GM21825 (cell line): ENCODE data around the gene WDFY4.

ENCODE experiments used
- ATAC-seq: cut with Tn5 transposase; IDR thresholded peaks from one replicate; pipeline ENCODE4 v1.9.1; 2021; ENCODE audit warnings: mild to moderate bottlenecking, moderate library complexity; ENCODE audit not compliant: unreplicated experiment

WDFY4 gene

DNA sequence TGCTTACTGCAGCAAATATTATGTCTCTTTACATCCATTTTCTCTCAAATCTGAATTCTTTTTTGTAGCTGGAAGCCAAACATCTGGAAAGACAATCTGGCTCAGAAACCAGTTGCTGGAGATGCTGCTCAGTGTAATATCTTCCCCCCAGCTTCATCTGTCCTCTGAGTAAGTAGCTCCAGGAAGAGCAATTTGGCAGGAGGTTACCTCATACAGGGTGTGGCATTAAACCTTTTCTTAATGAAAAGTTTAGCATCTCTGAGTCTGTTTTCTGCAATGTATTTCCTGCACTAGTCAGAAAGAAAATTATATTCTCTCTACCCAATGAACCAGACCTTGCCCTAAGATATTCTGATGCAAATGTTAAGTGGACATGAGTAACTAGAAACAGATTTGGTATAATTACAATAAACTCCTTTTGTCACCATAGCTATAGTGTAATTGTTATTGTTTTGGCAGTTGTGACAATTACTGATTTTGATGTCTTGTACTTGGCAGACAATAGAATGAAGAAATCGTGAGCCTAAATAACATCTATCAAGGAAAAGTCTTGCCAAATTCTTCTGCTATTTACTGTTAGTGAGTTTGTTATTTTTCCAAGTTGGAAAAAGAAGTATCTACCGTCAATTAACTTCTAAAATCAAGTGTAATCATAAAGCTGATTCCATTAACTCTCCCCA, 123.3 kb downstream of the WDFY4 start:
- no peak for ATAC-seq

DNA sequence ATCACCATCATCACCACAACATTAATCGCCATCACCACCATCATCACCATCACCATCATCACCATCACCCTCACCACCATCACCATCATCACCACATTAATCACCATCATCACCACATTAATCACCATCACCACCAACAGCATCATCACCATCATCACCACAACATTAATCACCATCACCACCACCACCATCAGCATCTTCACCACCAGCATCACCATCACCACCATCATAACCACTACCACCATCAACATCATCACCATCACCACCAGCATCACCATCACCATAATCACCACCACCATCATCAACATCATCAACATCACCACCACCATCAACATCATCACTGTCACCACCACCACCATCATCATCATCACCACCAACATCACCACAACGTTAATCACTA, 124.6 kb downstream of the WDFY4 start:
- no peak for ATAC-seq

DNA sequence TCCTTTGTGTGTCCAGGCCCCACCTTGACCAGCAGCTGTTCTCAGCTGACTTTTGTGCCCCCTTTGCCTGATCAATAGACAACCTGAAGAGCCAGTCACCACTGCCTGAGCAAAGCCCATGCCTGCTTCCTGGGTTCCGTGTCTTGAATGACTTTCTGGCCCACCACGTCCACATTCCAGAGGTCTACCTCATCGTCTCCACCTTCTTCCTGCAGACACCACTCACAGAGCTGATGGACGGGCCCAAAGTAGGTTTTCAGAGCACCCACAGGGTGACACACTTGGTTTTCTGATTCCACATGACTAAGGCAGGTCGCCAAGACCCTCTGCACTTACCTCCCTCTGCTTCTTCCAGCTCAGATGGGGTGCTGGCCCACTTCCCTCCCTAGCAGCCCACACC, 126.8 kb downstream of the WDFY4 start:
- no peak for ATAC-seq

DNA sequence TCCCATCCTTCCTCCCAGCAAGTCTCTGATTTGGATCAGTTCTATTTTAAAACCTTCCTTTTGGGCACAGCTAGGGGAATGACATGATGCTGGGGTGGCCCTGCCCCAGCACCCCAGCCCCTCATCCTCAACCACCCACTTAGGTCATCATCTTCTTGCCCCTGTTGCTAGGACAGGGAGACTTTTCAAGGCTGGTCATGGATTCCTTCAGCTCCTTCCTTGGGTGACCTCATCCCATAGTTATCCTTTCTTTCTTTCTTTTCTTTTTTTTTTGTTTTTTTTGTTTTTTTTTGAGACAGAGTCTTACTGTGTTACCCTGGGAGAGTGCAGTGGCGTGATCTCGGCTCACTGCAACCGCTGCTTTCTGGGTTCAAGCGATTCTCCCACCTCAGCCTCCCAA, 127.2 kb downstream of the WDFY4 start:
- no peak for ATAC-seq

DNA sequence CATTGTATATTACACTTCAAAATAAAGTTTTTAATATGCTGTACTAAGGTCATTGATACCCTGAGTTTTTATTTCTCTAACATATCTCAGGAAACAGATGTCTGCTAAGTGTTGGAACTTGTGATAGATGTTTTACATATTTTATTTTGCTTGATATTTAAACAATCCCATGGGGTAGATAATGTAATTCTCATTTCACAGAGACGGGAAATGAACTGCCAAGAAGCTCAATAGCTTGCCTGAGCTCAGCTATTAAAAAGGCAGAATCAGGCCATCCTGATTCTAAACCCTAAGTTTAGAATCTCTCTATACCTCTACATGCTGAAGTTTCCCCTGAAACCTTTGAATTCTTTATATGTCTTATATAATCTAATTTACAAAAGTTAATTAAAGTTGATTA, 128.6 kb downstream of the WDFY4 start:
- ATAC-seq: no peak

DNA sequence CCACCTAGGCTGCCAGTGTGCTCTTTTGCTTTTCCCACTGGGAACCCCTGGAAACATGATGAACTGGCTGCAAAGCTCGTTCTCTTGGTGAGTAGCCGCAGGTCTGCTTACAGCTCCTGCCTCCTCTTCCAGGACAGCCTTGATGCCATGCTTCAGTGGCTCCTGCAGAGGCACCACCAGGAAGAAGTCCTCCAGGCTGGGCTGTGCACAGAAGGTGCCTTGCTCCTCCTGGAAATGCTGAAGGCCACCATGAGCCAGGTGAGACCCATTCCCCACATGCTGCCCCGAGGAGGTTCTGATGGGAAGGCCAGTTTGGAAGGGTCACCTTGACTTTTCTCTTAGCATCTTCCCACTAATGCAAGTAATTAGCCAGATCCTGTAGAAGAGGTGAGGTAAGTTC, 129.2 kb downstream of the WDFY4 start:
- ATAC-seq: no peak

DNA sequence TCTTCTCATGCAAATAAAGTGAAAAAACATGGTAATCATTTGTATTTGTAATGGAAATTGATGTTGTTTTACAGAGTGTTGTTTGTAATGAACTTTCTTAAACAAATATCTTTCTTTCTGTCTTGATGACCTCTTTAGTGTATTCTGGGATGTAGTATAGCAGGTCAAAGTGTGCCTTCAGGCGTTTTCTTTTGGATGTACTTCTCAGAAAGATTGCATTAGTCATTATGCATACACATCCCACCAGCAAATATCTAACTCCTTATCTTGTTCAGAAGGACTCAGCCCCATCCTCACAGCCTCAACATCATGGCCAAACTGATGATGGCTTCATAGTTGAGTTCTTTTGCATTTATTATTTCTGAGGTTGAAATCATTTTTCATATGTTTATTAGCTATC, 130.3 kb downstream of the WDFY4 start:
- ATAC-seq: no peak

DNA sequence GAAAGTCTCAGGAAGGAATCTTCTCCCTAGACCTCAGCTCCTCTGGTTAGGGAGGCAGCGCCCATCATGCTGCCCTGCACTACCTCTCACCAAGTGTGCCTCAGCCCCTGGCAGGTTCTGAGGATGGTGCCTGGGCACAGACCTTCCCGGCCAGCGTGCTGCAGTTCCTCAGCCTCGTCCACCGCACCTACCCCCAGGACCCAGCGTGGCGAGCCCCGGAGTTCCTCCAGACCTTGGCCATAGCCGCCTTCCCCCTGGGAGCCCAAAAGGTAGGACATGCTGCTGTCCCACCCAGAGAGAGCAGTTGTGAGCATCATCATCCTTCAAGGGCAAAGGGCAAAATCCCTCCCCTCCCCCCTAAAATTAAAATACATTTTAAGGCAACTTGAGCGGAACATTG, 132.5 kb downstream of the WDFY4 start:
- ATAC-seq: no peak

DNA sequence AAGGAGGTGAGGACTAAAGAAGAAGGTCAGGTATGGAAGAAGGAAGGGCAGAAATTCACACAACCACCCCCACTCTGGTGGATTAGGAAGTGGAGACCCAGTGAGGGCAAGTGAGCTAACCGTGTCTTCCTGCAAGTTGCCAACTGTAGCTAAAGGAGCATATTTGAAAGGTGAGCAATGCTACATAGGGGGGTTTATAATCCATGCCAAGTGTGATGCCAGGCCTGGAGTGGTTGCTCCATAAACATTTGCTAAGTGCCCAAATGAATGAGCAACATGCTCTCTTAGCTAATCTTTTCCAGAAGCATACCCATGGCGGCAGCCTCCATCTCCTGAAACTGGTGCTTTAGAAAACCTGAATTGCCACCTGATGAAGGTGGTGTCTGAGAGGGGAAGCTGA, 133.4 kb downstream of the WDFY4 start:
- no peak for ATAC-seq

DNA sequence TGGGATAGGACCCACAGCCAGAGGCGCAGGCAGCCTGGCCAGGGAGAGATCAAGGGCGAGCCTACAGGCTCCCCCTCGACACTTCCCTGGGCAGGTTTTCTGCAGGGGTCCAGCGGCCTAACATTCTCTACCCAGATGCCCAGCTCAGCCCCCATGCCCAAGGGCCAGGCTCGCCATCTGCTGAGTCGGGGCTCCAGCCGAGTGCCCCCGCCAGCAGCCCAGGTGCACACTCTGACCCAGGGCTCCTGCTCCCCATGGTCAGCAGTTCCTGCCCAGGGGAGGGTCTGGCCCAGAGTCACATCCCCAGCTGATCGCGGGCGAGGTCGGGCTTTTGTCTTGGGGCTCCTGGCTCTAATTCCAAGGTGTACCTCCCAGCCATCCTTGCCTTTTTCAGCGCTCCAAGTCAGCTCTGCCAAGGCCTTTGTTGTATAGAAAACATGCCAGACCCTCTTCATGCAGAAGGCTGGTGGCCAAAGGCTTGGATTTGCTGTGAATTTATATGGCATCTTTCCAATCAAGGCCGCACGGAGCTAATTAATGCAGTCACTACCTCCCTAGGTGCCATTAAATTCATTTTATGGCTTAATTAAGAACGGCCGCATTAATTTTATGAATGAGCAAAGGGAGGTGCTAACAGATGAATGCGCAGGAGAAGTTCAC, 134.3 kb downstream of the WDFY4 start:
- ATAC-seq: no peak

DNA sequence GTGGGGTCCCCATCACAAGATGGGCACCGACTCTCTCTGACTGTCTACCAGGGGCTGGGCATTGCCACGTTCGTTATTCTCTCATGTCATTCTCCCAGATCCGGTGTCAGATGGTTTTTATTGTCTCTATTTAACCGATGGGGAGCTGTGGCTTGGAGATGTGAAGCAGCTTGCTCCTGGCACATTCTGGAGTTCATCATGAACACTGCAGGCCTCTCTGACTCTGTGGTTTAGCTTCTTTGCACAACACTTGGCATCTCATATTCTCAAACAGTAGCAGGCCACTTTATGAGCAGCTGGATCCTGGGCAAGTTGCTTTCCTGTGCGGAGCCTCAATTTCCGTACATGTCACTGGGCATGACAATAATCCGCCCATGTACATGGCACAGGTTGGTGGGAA, 135.1 kb downstream of the WDFY4 start:
- no peak for ATAC-seq

DNA sequence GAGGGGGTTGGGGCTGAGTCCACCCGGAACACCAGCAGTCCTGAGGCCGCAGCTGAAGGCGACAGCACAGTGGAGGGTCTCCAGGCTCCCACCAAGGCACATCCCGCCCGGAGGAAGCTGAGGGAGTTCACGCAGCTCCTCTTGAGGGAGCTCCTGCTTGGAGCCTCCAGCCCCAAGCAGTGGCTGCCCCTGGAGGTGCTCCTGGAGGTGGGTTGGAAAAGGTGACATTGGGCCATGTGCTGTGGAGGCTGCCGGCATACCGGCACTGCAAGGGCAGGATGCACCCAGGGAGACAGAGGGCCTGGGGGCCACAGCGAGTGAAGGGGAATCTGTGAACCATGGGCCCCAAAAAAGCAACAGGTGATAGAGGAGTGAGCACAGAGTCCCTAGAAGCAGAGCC, 135.6 kb downstream of the WDFY4 start:
- ATAC-seq: no peak

DNA sequence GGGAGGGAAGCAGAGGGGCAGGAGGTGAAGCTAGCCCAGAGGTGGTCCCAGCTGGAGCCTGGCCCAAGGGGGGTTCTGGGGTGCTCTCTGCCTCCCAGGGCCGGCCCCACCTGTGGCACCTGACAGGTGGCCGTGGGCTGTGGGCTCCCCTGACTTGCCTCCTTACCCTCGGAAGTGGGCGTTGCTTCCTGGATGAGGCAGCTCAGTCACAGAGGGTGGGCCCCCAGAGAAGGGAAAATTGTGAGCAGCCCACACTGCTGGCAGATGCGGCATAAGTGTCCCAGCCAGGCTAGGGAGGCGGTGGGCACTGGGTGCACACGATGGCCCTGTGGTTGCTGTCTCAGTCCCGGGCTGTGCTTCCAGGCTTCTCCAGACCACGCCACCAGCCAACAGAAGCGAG, 136.0 kb downstream of the WDFY4 start:
- ATAC-seq: no peak

DNA sequence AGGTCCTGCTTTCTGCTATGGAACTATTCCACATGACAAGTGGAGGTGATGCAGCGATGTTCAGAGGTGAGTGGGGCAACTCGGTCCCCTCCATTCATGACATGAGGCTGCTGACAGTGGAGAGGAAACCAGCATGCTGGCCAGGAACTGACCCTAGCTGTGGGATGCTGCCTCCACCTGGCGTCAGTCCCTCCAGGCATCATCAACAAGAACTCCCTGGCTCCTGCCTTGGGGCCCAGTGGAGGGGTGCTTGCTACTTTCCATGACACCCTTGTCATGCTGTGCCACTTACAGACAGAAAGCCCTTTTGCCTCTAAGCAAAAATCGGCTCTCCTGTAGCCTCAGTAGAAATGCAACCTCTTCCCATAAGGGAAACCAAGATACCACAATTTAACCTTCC, 136.4 kb downstream of the WDFY4 start:
- no peak for ATAC-seq

DNA sequence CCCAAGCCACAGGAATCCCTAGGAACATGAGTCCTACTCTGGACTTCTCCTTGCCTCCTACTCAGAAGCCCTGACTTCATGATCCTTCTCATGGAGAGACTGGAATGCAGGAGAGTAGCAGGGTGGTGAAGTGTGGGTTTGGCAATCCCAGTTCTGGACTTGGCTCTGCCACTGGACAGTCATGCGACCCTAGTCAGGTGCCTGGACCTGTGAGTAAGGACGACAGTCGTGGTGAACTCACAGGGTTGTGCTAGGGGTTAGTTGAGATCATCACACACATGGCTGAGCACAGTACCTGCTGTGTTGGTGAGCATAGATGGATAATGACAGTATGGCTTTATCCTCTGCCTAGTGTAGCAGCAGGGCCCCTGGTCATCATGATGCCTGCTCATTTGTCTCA, 137.0 kb downstream of the WDFY4 start:
- ATAC-seq: no peak

DNA sequence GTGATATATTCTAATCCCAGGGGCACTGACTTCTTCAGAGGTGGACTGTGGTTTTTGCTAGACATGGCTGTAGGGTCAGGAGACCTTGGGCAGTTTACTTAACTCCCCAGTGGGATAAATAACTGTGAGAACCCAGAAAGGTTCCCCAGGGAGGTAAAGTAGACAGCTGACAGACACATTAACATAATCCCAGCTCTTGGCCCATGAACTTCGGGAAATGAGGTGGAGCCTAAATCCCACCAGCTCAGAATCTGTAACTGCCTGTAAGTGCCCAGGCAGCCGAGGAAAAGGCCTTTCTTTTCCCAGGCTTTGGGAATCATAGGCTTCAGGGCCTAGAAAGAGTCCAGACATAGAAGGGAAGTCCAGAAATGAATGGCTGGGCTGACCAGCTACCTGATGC, 149.0 kb downstream of the WDFY4 start:
- no peak for ATAC-seq

DNA sequence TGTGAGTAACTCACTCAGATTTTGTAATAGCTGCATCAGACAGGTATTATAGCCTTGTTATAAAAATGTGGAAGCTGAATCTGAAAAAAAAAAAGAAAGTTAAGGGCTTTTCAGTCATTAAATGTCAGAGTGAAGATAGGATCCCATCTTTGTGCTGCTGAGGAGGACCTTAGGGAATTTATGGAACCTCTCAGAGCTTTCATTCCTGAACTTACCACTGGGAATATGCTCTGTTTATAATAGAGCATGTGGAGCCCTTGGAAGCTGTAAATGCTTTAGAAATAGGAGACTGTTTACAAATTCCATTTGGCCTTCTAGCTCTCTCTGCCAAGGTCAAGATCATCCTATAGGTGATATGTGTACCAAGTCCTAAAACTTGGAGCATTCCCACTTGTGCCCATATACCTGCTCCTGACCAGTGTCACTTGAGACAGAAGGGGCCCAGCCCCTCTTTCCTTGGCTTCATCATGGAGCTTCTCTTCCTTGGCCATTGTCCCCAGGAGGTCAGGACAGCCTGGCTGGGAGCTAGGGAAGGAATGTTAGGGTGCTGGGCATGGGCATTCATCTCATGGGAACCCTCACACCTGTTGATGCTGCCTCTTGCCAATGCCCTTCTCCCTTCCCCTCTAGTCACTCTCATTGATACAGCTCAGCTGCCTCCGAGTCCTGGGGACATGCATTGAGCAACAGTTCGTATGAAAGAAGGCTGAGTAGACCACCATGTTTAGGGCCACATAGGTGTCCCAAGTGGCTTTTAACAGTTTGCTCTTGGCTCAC, 149.7 kb downstream of the WDFY4 start:
- no peak for ATAC-seq

DNA sequence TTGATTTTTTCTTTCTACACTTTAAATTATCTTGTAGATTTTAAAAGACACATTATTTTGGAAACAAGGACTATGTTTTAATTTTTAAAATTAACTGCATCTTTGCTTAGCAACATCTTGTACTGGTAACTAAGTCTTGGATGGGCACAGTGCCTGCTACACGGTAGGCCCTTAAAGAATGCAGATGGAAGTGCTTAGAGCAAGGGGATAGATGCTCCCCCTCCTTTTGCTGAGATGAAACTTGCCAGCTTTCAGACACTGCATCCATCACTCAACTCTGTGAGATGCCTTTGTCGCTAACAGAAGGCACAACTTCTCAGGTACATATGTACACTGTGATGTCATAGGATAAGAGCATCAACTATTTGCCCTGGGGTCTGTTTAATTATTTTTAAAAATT, 151.1 kb downstream of the WDFY4 start:
- ATAC-seq: no peak

DNA sequence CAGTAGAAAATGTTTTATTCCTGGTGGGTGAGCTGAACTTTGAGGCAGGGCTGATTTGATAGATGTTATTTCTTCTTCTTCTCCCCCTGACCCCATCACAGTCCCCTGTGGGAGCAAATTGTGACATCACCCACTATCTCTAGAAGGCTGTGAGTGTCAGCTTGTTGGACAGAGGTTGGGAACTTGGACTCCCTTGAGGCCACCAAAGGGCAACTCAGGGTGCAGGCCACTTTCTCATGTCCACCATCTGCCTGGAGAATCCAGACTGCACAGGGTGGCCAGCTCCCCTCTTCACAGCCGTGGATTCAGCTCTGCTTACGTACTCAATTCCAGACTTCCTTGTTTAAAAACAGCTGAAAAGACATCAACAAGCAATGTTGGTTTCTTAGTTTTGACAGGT, 151.9 kb downstream of the WDFY4 start:
- ATAC-seq: no peak

DNA sequence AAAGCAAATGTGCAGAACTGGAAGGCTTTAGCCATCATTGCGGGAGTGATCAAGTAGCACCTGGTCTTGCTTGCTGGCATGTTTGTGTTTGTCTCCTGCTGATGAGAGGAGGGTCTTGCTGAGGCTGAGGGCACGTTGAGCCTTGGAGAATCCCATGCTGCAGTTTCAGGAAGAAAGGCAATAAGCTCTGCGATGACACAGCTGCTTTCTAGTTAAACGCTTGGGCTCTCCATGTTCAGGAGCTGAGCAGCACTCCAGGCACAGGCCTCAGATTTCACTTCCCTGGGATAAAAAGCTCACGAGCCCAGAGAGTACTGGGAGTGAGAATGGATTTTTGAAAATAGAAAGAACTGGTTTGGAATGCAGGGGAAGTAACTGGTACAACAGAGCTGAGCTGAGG, 154.2 kb downstream of the WDFY4 start:
- ATAC-seq: no peak

DNA sequence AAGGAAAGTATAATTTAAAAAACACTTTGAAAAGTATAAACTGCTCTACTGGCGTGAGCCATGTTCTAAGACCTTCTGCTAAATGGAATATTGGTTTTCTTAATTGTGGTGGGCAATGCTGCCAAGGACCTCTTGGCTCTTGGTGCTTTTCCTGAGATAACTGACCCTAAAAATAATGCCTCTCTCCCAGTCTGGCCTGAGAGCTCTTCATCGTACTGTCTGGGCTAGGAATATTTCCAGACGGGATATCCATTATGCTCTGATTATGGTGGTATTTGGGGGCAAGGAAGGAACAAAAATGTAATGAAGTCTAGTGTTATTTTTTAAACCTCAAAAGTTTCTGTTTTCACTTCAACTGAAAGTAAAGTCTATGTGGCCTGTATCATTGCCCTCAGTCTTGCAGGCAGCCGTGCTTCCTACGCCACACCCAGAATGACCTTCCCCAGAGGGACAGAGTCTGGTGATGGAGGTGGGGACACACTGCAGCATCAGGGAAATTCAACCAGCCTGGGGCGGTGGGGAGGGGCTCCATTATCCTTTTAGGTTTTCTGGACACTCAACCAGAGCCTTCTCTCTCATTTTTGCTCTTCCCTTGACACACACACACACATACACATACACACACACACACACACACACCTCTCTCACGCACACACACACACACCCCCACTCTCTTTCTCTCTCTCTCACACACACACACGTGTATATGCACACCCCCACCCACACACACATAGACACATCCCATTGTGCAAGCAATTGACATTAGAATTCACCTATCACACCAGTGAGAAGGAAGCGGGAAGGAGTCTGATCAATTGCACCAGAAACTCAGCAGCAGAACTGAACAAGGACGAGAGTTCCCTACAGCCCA, 155.4 kb downstream of the WDFY4 start:
- no peak for ATAC-seq
